ENCODE data around the gene ACVR1. TPM values are rescaled to one million over a fixed set of nuclear protein-coding genes. Genes with fewer than 3 reads are reported as not detected.

ACVR1 gene
- total and polyA plus RNA-seq, 2 donors (not counting 3 experiments of a cell fraction or from before 2014, with no cell fraction given), result 24.8 to 33.6 TPM

GRCh38 chr2:157788201-157788600 is 87.9 kb downstream of the ACVR1 start:
- Histone ChIP-seq H3K9ac (replicated peaks; ENCODE audit: extremely low read depth, insufficient read depth, low read length) (no peak overlapping the region), H3K36me3 (ENCODE audit: control insufficient read depth in 2 of 2, extremely low read depth in 1 of 2, insufficient read depth in 2 of 2, low read length in 2 of 2) (peaks cover 2% of the 10 kb centered on the region in 2 experiments), H2AFZ (ENCODE audit: low read depth, low read length) (no peak overlapping the region), H3K27me3 (ENCODE audit: control insufficient read depth in 2 of 2, insufficient read depth in 2 of 2, low read length in 2 of 2) (no peaks in the 10 kb centered on the region), H4K20me1 (replicated peaks; ENCODE audit: control insufficient read depth, extremely low read depth, insufficient read depth, low read length) (no peaks in the 10 kb centered on the region), H3K9me3 (replicated peaks; ENCODE audit: control insufficient read depth, insufficient read depth, low read length) (no peaks in the 10 kb centered on the region), H3K79me2 (ENCODE audit: control insufficient read depth, insufficient read depth, low read length) (no peaks in the 10 kb centered on the region), H3K9me1 (replicated peaks; ENCODE audit: control insufficient read depth, extremely low read depth, insufficient read depth, low read length) (no peaks in the 10 kb centered on the region), H3K4me1 (ENCODE audit: control insufficient read depth, extremely low read depth, insufficient read depth, low read length) (peaks cover 47% of the 10 kb centered on the region), H3K4me3 (replicated peaks in 1 of 3; ENCODE audit: insufficient read depth in 1 of 3, low read depth in 1 of 3, low read length in 3 of 3) (no peak overlapping the region), H3K4me2 (ENCODE audit: insufficient read depth, low read length) (no peak overlapping the region), H3K27ac (ENCODE audit: insufficient read depth, low read depth, low read length) (no peak overlapping the region)
- CTCF ChIA-PET, result interaction anchor here (1.3 to 2.8 kb wide), 2 partner anchors 85 to 88 kb away, joined by 3 to 10 read pairs; partner anchors contain the start of gene ACVR1
- intact Hi-C loops (cut with micrococcal nuclease), result loop anchor here (10.0 kb wide), 1 partner anchor 667 kb away; the partner anchor contains the start of genes CCDC148 and PKP4
- DNase-seq (ENCODE audit: low read depth, low spot score) (peak; percentile 24), FAIRE-seq (no peak)
- POLR2A ChIA-PET, result no interaction called here
- BruUV-seq (replicated peaks), result no TSS peak
- no peak for TF ChIP-seq GATA2 (IDR thresholded peaks at IDR 0.05; ENCODE audit: insufficient read depth, insufficient read length, low read depth, low read length)
- no peak for TF ChIP-seq EZH2 (IDR thresholded peaks at IDR 0.05; ENCODE audit: borderline replicate concordance, low read depth, low read length, severe bottlenecking)
- TF ChIP-seq MYC (IDR thresholded peaks at IDR 0.05; ENCODE audit: low read depth, low read length), result no peak
- no peak for TF ChIP-seq FOS (IDR thresholded peaks at IDR 0.05; ENCODE audit: borderline replicate concordance, insufficient read depth, low read length)
- TF ChIP-seq, protein P1, sequence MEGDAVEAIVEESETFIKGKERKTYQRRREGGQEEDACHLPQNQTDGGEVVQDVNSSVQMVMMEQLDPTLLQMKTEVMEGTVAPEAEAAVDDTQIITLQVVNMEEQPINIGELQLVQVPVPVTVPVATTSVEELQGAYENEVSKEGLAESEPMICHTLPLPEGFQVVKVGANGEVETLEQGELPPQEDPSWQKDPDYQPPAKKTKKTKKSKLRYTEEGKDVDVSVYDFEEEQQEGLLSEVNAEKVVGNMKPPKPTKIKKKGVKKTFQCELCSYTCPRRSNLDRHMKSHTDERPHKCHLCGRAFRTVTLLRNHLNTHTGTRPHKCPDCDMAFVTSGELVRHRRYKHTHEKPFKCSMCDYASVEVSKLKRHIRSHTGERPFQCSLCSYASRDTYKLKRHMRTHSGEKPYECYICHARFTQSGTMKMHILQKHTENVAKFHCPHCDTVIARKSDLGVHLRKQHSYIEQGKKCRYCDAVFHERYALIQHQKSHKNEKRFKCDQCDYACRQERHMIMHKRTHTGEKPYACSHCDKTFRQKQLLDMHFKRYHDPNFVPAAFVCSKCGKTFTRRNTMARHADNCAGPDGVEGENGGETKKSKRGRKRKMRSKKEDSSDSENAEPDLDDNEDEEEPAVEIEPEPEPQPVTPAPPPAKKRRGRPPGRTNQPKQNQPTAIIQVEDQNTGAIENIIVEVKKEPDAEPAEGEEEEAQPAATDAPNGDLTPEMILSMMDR (IDR thresholded peaks at IDR 0.05; ENCODE audit: extremely low read depth in 1 of 2, insufficient read depth in 1 of 2, low read depth in 1 of 2, low read length in 2 of 2), result no peak
- TF ChIP-seq MAX (IDR thresholded peaks at IDR 0.05; ENCODE audit: insufficient read depth, insufficient read length), result no peak
- no peak for TF ChIP-seq JUN (IDR thresholded peaks at IDR 0.05; ENCODE audit: borderline replicate concordance, insufficient read depth, insufficient read length, low read depth)
- no peak for TF ChIP-seq POLR2A (IDR thresholded peaks at IDR 0.05; ENCODE audit: low read depth, low read length)
- TF ChIP-seq POLR2AphosphoS5 (IDR thresholded peaks at IDR 0.05; ENCODE audit: insufficient read depth, low read depth, low read length), result no peak
- dilution Hi-C loops (cut with MboI; ENCODE audit: extremely low pct_ligation_motif_present, low sequenced_read_pairs), result loop anchor here (25.0 kb wide), 1 partner anchor 224 kb away; no protein-coding TSS in a partner anchor

Measured in endothelial cell of umbilical vein (primary cell).